Mucosa of descending colon (tissue), 3 donors: Measurements from ENCODE around the gene NPAS3. TPM values are rescaled to one million over a fixed set of nuclear protein-coding genes. Genes with fewer than 3 reads are reported as not detected.

ENCODE experiments used
- ATAC-seq: fragments of 200-7000 bp; cut with Tn5 transposase; one replicate; pipeline ENCODE4 v1.9.1; 2020; ENCODE audit warnings: mild to moderate bottlenecking, moderate library complexity
- DNase-seq, 3 donors: peaks; one replicate each; pipeline ENCODE4 v3.0.0-alpha.2; 2020
- H3K36me3 ChIP-seq: fragments of 200-600 bp; one replicate; pipeline ENCODE4 v1.8.0; 2021; ENCODE audit warnings: low read depth, mild to moderate bottlenecking
- H3K4me1 ChIP-seq: fragments of 200-600 bp; one replicate; pipeline ENCODE4 v1.8.0; 2021; ENCODE audit warnings: low read depth, mild to moderate bottlenecking
- H3K4me3 ChIP-seq: fragments of 200-600 bp; one replicate; pipeline ENCODE4 v1.8.0; 2021; ENCODE audit warnings: mild to moderate bottlenecking
- H3K9me3 ChIP-seq: fragments of 200-600 bp; one replicate; pipeline ENCODE4 v1.8.0; 2021; ENCODE audit warnings: mild to moderate bottlenecking
- CTCF ChIP-seq: fragments of 200-600 bp; IDR thresholded peaks from one replicate; pipeline ENCODE4 v1.8.0; 2022; ENCODE audit warnings: antibody characterized with exemption, mild to moderate bottlenecking
- intact Hi-C, 2 donors: fragments of 100-400 bp; cut with DNase I in 1 of 2; cut with micrococcal nuclease in 1 of 2; formaldehyde crosslinking; loops; one replicate each; pipeline versions ENCODE4 v1.11.0 to v1.11.1; 2022; cut with DNase I, micrococcal nuclease
- total RNA-seq, 3 donors: library from RNA; stranded (reverse); fragmentation: NEBNext Ultra II Directional in 2 of 3; extraction: Animal tissue kit (Norgen Biotek cat#: 25700) in 2 of 3; gene quantifications; one replicate each; pipeline versions ENCODE4 v1.2.1 to v1.2.4, GENCODE V29; 2021 to 2023
- donor health status: DM: no; HTN: no; CAD: no; lungs with moderate emphysema.
- donor health status: DM: no; HTN: no; CAD: no.
- donor health status: DM: no; HTN: yes; CAD: no.

Gene NPAS3
- total RNA-seq, 3 donors from 2014 or later = 0.65 to 9.7 (median 2.0) TPM

GRCh38 chr14:33850826-33851225 is 912.1 kb downstream of the NPAS3 start:
- Histone ChIP-seq H3K36me3 (no peaks in the 10 kb centered on the region), H3K4me1 (no peaks in the 10 kb centered on the region), H3K4me3 (no peak overlapping the region), H3K9me3 (no peaks in the 10 kb centered on the region)
- ATAC-seq = no peak
- no peak for DNase-seq
- no peak for TF ChIP-seq CTCF
- intact Hi-C loops = loop anchor here in 1 of 2 donors (10.0 kb wide), 1 partner anchor 64 kb away; no protein-coding TSS in a partner anchor

- Histone ChIP-seq H3K36me3 (no peaks in the 10 kb centered on the region), H3K4me1 (no peaks in the 10 kb centered on the region), H3K4me3 (no peak overlapping the region), H3K9me3 (no peaks in the 10 kb centered on the region)
- intact Hi-C loops = loop anchor here in 1 of 2 donors (10.0 kb wide), 1 partner anchor 63 kb away; no protein-coding TSS in a partner anchor
- no peak for TF ChIP-seq CTCF
- ATAC-seq = no peak
- DNase-seq = no peak
Measured at GRCh38 chr14:33851366-33851765, 912.7 kb downstream of the NPAS3 start.

GRCh38 chr14:33851931-33852330 is 913.3 kb downstream of the NPAS3 start:
- no peak overlapping the region for H3K4me3 ChIP-seq
- TF ChIP-seq CTCF = no peak
- intact Hi-C loops = loop anchor here in 1 of 2 donors (10.0 kb wide), 1 partner anchor 63 kb away; no protein-coding TSS in a partner anchor

More at GRCh38 chr14:33851931-33852330, 913.3 kb downstream of the NPAS3 start:
- DNase-seq (no peak), ATAC-seq (no peak)
- H3K9me3 ChIP-seq = no peaks in the 10 kb centered on the region
- H3K4me1 ChIP-seq = no peaks in the 10 kb centered on the region
- no peaks in the 10 kb centered on the region for H3K36me3 ChIP-seq
